Muscle layer of duodenum (tissue), 2 donors: ENCODE measurements around the gene LIN52.

ENCODE experiments used
- H3K27ac ChIP-seq: one replicate; pipeline ENCODE4 v1.7.0; 2013; ENCODE audit warnings: mild to moderate bottlenecking, low read length
- H3K27me3 ChIP-seq: one replicate; pipeline ENCODE4 v1.7.0; 2013; ENCODE audit warnings: low read depth, mild to moderate bottlenecking, control low read depth, low read length
- H3K36me3 ChIP-seq, 2 donors: one replicate each; pipeline ENCODE4 v1.7.0; 2013; ENCODE audit warnings: low read length in 2 of 2, control low read depth in 1 of 2, mild to moderate bottlenecking in 1 of 2; ENCODE audit not compliant: insufficient read depth in 2 of 2, control insufficient read depth in 1 of 2
- H3K4me1 ChIP-seq, 2 donors: one replicate each; pipeline ENCODE4 v1.7.0; 2013; ENCODE audit warnings: low read length in 2 of 2, mild to moderate bottlenecking in 2 of 2, control low read depth in 1 of 2, moderate library complexity in 1 of 2; ENCODE audit not compliant: insufficient read depth in 2 of 2, control insufficient read depth in 1 of 2
- H3K4me3 ChIP-seq, 2 donors: one replicate each; pipeline ENCODE4 v1.7.0; 2013; ENCODE audit warnings: low read length in 2 of 2, low read depth in 1 of 2, mild to moderate bottlenecking in 1 of 2
- H3K9me3 ChIP-seq, 2 donors: one replicate each; pipeline ENCODE4 v1.7.0; 2013; ENCODE audit warnings: low read length in 2 of 2, control low read depth in 1 of 2, mild to moderate bottlenecking in 1 of 2; ENCODE audit not compliant: control insufficient read depth in 1 of 2
- donor health status: healthy.

LIN52 gene

DNA sequence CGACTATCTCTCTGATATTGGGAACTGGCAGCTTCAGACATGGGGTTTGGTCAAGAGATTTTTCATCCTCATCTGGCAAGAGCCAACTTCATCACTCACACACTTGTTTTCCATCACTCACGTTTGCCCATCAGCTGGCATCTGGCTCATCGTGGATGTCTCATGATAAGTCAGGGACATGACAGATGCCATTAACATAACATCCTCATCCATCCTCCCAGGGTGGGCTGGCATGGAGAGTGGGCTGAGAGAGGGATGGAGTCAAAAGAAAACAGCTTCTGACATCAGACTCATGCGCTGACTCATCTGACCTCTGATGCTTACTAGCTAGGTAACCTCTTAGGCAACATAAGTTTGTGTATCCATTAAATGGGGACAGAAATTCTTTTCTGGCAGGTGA, 152.7 kb downstream of the LIN52 start:
- Histone ChIP-seq H3K4me1 (peaks cover 0 to 27% of the 10 kb centered on the region in 2 donors), H3K27me3 (peaks cover 52% of the 10 kb centered on the region)

DNA sequence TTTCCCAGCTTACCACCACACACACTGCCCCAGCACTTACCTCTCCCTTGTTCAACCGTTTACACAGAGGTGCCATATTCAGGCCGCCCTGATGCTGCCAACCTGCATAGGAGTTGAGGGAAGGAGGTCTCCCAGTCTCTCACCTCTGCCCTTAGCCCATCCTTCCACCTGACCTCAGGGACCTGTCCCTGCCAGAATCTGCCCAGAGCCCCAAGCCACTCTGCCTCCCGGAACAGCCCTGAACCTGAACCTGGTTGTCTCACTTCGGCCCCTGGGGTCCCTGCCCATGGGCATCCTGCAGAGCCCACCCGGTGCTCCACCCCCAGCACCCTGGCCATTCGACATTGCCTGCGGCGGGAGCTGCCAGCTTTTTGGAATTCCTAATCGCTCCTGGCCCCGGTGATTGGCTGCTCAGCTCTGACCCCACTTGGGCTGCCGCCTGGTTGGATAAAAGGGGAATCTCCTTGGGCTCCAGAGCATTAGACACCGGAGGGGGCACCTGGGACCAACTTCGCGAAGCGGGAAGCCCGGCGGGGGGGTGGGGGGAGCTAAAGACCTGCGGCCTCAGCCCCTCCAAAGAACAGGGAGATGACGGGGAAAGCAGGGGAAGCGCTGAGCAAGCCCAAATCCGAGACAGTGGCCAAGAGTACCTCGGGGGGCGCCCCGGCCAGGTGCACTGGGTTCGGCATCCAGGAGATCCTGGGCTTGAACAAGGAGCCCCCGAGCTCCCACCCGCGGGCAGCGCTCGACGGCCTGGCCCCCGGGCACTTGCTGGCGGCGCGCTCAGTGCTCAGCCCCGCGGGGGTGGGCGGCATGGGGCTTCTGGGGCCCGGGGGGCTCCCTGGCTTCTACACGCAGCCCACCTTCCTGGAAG, 154.5 kb downstream of the LIN52 start, which contains the start of gene VSX2:
VSX2 (plus strand) TSS at position 476 of the 874 bp plus-strand sequence; CDS start at position 589, 113 bp downstream.
- no peaks in the 10 kb centered on the region for H3K9me3 ChIP-seq
- peaks cover 0 to 27% of the 10 kb centered on the region in 2 donors for H3K4me1 ChIP-seq
- no peaks in the 10 kb centered on the region for H3K36me3 ChIP-seq
- H3K27ac ChIP-seq: no peak within 1 kb of the TSS
- H3K4me3 ChIP-seq: peak within 1 kb of the TSS in 1 of 2 donors; percentile 59
- peaks cover 70% of the 10 kb centered on the region for H3K27me3 ChIP-seq

More for the DNA sequence above, 152.7 kb downstream of the LIN52 start:
- Histone ChIP-seq H3K4me3 (no peak overlapping the region), H3K9me3 (no peaks in the 10 kb centered on the region), H3K36me3 (no peaks in the 10 kb centered on the region), H3K27ac (no peak overlapping the region)

DNA sequence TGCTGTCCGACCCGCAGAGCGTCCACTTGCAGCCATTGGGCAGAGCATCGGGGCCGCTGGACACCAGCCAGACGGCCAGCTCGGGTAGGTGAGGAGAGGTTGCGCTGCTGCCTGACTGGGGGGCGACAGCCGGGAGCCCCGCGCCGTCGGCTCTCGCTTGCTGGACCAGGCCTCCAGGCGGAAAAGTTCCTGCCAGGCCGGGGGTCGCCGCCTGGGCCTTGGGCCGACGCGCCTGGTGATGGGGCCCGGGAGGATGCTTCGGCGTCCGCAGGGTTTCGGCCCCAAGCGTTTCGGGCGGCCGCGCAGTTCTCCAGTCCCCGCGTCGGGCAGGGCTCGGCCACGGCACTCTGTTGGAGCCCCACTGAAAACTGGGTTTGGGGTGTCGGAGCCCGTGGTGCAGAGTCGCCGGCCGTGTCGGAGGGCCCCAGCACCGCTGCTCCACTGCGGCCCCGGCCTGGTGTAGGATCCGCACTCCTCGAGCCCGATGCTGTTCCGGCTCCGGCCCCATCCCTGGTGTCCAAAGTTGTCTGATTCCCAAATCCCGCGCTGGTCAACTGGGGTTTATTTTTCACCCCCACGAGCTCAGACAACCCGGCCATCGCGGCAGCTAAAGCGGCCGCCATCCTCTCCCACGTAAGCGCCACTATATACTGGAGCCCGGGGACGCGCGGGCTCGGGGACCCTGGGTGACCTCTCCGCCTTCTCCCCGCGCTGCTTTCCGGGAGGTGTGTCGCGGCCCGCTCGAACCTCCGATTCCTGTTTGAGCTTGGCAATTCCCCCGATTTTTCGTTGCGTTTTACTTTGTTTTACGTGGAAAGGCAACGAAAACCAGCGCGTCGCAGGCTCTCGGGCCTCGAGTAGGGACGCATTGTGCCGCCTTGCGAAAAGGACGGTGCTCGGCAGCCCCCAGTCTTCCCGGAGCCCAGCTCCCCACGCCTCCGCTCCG, 155.4 kb downstream of the LIN52 start:
- H3K4me1 ChIP-seq: peaks cover 0 to 27% of the 10 kb centered on the region in 2 donors
- H3K27me3 ChIP-seq: peaks cover 73% of the 10 kb centered on the region
- H3K27ac ChIP-seq: no peak overlapping the region
- H3K4me3 ChIP-seq: peak overlapping the region in 1 of 2 donors; percentile 59
- H3K9me3 ChIP-seq: no peaks in the 10 kb centered on the region
- no peaks in the 10 kb centered on the region for H3K36me3 ChIP-seq

DNA sequence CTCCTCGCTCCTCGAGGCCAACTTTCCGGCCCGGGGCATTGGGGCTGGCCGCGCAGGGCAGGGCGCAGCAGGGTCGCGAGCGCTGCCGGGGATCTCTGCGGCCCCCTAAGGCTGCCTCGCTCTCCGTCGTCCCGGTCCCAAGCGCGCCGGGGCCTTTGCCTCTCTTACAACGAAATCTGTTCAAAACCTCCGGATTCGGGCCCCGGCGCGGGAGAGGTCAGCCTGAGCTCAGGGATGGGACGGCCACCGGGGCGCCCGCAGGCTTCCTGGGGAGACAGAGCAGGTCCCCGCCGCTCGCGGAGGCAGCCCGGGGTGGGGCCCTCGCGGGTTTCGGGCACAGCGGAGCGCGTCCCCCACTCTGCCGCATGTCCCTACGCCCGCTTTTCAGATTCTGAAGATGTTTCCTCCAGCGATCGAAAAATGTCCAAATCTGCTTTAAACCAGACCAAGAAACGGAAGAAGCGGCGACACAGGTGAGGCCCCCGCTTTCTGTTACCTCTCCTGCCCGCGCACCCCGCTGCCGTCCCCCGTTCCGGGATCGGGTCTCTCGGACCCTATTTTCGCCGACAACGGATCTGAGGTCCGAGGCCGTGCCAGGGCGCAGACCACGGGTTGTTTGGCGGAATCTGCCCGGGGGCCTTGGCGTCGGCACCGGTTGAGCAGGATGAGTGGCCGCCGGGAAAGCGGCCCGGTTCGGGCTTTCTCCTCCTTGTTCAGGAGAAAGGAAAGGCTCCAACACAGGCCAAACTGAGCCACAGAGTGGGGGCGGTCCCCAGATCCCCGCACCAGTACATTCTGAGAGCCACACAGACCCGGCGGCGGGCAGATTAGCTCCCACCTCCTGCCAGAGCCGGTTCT, 156.3 kb downstream of the LIN52 start:
- Histone ChIP-seq H3K27ac (no peak overlapping the region), H3K4me3 (peak overlapping the region; percentile 11 to 59), H3K4me1 (peaks cover 0 to 27% of the 10 kb centered on the region in 2 donors), H3K36me3 (no peaks in the 10 kb centered on the region), H3K27me3 (peaks cover 78% of the 10 kb centered on the region), H3K9me3 (no peaks in the 10 kb centered on the region)

DNA sequence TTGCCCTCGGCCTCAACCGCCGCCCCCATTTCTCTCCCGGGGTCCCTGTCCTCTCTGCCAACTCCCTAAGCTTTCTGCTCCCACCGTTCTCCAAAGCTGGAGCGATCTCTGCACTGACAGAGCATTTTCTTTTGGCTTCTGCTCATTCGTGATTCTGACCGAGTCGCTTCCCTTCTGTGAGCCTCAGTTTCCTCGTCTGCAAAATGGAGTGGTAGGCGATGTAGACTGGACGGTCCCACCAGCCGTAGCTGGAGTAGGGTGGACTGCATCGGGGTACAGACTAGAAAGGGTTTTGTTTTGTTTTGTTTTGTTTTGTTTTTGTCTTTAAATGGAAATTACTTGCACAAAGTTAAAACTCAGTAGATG, 156.9 kb downstream of the LIN52 start:
- Histone ChIP-seq H3K36me3 (no peaks in the 10 kb centered on the region), H3K4me3 (no peak overlapping the region), H3K27me3 (peaks cover 78% of the 10 kb centered on the region), H3K27ac (no peak overlapping the region), H3K4me1 (peaks cover 0 to 27% of the 10 kb centered on the region in 2 donors), H3K9me3 (no peaks in the 10 kb centered on the region)

DNA sequence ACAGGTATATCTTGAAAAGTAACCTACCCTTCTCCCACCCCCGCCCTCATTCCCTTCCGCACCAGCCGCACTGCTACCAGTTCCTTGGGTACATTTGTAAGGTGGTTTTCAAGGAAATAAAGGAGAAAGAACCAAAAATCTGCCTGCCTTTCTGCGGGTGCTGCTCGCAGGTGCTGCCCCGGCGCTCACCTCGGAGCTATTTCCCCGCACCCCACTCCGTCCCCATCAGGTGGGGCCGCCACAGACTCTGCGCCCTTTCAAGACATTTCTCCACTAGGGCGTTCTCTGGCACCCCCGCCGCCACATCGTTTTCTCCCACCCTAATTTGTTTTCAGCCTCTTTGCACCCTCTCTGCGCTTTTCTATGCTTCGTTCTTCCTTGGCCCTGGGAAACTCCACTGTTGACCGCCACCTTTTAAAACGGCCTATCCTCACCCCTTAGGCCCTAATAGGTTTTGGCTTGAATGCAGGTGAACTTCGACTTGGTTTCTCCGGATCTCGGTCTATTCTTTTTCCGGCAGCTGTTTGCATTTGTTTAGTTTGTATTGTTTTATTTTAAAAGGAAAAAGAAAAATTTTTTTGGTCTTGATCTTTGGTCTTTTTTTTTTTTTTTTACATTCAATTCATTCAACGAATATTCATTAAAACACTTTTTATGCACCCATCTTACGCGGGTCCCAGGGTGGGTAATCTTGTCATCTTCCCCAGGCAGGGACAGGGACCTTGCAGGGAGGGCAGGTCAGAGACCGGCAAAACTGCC, 157.4 kb downstream of the LIN52 start:
- peaks cover 0 to 27% of the 10 kb centered on the region in 2 donors for H3K4me1 ChIP-seq
- no peaks in the 10 kb centered on the region for H3K9me3 ChIP-seq
- H3K27me3 ChIP-seq: peaks cover 76% of the 10 kb centered on the region
- H3K4me3 ChIP-seq: no peak overlapping the region
- no peaks in the 10 kb centered on the region for H3K36me3 ChIP-seq
- no peak overlapping the region for H3K27ac ChIP-seq

DNA sequence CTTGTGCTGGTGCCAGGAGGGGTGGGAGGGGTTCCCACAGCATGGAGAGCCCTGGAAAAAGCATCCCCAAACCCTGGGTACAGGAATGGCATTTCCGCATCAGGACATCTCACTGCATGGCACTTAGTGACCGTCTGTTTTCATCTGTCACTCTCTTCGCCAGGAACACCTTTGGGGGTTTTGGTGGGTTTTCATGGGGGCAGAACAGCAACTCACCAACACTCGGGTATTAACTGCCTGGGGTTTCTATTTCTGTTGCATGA, 158.0 kb downstream of the LIN52 start:
- Histone ChIP-seq H3K36me3 (no peaks in the 10 kb centered on the region), H3K9me3 (no peaks in the 10 kb centered on the region), H3K27me3 (peaks cover 73% of the 10 kb centered on the region), H3K4me3 (no peak overlapping the region), H3K4me1 (peaks cover 0 to 27% of the 10 kb centered on the region in 2 donors), H3K27ac (no peak overlapping the region)

DNA sequence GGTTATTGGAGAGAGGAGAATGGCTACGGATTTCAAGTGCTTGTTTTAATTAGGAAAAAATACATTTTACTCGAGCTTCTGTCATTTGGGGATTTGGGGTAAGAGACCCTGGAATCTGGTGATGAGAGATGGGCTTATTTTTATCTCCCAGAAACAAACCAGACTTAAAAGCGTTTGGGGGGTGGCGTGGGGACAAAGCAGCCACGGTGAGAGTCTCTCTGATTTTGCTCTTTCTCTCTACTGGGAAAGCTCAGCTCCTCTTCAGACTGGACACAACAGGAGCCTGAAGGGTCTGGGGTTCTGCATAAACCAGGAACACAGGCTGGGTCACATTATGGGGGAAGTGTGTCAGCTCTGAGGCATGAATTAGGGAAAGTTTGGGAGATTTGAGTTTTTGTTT, 158.3 kb downstream of the LIN52 start:
- H3K9me3 ChIP-seq: no peaks in the 10 kb centered on the region
- H3K27me3 ChIP-seq: peaks cover 69% of the 10 kb centered on the region
- no peak overlapping the region for H3K4me3 ChIP-seq
- H3K27ac ChIP-seq: no peak overlapping the region
- peaks cover 0 to 27% of the 10 kb centered on the region in 2 donors for H3K4me1 ChIP-seq
- H3K36me3 ChIP-seq: no peaks in the 10 kb centered on the region

DNA sequence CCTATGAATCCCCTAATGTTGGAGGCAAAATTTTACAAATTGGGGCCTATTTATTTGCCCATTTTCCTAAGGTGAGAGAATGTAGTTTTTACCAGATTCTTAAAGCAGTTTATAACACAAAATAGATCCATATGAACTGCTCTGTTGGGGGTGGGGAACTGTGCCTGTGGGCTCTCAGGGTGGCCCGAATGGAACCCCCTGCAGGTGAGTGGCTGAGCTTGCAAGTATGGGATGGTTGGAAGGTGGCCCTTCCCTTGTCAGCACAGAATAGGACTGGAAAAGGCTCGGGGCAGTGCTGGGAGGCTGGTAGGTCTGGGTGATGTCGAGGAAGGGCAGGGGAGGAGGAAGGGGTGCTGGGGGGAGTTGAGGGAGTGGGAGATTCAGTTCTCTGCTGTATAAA, 159.4 kb downstream of the LIN52 start:
- peaks cover 0 to 27% of the 10 kb centered on the region in 2 donors for H3K4me1 ChIP-seq
- H3K27ac ChIP-seq: no peak overlapping the region
- no peak overlapping the region for H3K4me3 ChIP-seq
- no peaks in the 10 kb centered on the region for H3K36me3 ChIP-seq
- H3K9me3 ChIP-seq: no peaks in the 10 kb centered on the region
- peaks cover 59% of the 10 kb centered on the region for H3K27me3 ChIP-seq

DNA sequence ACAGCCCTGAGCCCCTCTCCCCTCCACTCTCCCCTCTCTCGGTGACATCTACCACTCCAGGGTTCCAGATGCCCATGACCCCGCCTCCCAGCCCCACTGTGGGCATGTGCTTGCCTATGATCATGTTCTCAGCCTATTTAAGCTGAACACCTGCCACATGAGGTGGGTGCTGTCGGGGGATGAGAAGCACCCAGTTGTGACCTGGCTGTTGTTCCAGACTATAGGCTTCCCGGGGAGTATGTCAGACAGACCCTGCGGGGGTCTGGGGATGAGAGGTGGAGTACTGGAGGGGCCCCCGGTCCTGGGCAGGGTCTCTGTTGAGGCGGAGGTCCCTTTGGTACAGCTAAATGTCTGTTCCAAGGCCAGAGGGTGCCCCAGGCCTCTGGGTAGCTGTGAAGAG, 160.5 kb downstream of the LIN52 start:
- Histone ChIP-seq H3K4me1 (peaks cover 0 to 19% of the 10 kb centered on the region in 2 donors), H3K27me3 (peaks cover 47% of the 10 kb centered on the region), H3K9me3 (no peaks in the 10 kb centered on the region), H3K27ac (no peak overlapping the region), H3K4me3 (no peak overlapping the region), H3K36me3 (no peaks in the 10 kb centered on the region)
